Measurements from ENCODE around the gene JUND. TPM values are rescaled to one million over a fixed set of nuclear protein-coding genes. Genes with fewer than 3 reads are reported as not detected.

The JUND gene
- total and polyA plus RNA-seq, 2 experiments from 2014 or later: 40.0 to 181 TPM

DNA sequence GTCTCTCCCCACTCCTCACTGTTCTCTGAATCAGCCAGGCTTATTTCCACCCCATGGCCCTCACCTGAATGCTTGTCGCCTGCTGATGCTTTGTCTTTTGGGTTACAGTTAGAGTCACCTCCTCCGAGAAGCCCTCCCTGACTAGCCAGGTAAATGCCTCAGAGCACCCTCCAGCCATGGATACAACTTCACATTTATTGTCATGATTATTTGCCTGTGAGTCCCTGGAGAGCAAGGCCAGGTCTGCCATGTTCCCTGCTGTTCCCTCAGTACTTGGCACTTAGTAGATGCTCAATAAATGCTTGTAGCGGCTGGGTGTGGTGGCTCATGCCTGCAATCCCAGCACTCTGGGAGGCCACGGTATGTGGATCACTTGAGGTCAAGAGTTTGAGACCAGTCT, 51.5 kb downstream of the JUND start:
- H3K27me3 ChIP-seq (ENCODE audit: insufficient read depth): peaks cover 25% of the 10 kb centered on the region
- no peak overlapping the region for H2AFZ ChIP-seq
- DNase-seq (ENCODE audit: low spot score) (no peak), ATAC-seq (no peak)
- Mint-ChIP-seq H3K27ac (no peak overlapping the region), H3K36me3 (ENCODE audit: low read depth) (no peaks in the 10 kb centered on the region; the same call in 1 of the 3 replicates), H3K4me1 (peaks cover 47% of the 10 kb centered on the region), H3K27me3 (ENCODE audit: insufficient read depth, low read depth, poor library complexity) (peaks cover 43% of the 10 kb centered on the region), H3K9me3 (no peaks in the 10 kb centered on the region; the same call in 1 of the 3 replicates), H3K4me3 (no peak overlapping the region)
- no peaks in the 10 kb centered on the region for H4K20me1 ChIP-seq (replicated peaks; ENCODE audit: insufficient read depth)
- H3F3A ChIP-seq (replicated peaks; ENCODE audit: low read depth): peaks cover 49% of the 10 kb centered on the region
- H3K27ac ChIP-seq (ENCODE audit: low read depth): no peak overlapping the region
- no peak overlapping the region for H3K4me2 ChIP-seq
- H3K4me3 ChIP-seq: no peak overlapping the region
- TF ChIP-seq NANOG (IDR thresholded peaks at IDR 0.05; ENCODE audit: borderline replicate concordance) (no peak), JUNB (IDR thresholded peaks at IDR 0.05; ENCODE audit: unreplicated experiment) (no peak), EZH2 (IDR thresholded peaks at IDR 0.05; ENCODE audit: low read depth, unreplicated experiment) (no peak), REST (IDR thresholded peaks at IDR 0.05; ENCODE audit: unreplicated experiment) (no peak)
- H3K79me2 ChIP-seq (replicated peaks; ENCODE audit: insufficient read depth): no peaks in the 10 kb centered on the region
- H3K4me1 ChIP-seq (ENCODE audit: insufficient read depth): peaks cover 29% of the 10 kb centered on the region
- no peaks in the 10 kb centered on the region for H3K36me3 ChIP-seq (ENCODE audit: insufficient read depth)
- no peaks in the 10 kb centered on the region for H3K9me2 ChIP-seq (ENCODE audit: insufficient read depth)

Small RNAs within 50 kb of the gene (microRNA-seq; reads per million reads assigned to microRNA genes)
- gene MIR3188: not detected

Small RNAs within 50 kb of the gene (small RNA-seq; reads per million reads assigned to genes)
- not detected for gene MIR3188 (ENCODE audit: low replicate concordance)
- not detected for gene RPL39P38 (ENCODE audit: low replicate concordance)

Other genes starting within 250 kb of the JUND start
- not detected in 2 replicates for gene IL12RB1, start 194.7 kb downstream of the JUND start, total RNA-seq (2014; rRNA removed; shearing (Covaris generic))
- not detected in 2 replicates for gene IL12RB1, start 194.7 kb downstream of the JUND start, polyA plus RNA-seq (2016; fragmentation: Nextera tagmentation; extraction: Ambion mirVana)
- 8.8 and 9.9 TPM in 2 replicates for gene MAST3, start 183.8 kb downstream of the JUND start, total RNA-seq (2014; rRNA removed; shearing (Covaris generic))
- 5.6 and 6.3 TPM in 2 replicates for gene MAST3, start 183.8 kb downstream of the JUND start, polyA plus RNA-seq (2016; fragmentation: Nextera tagmentation; extraction: Ambion mirVana)
- 37.1 and 66.6 TPM in 2 replicates for gene PIK3R2, start 128.5 kb downstream of the JUND start, total RNA-seq (2014; rRNA removed; shearing (Covaris generic))
- 8.5 and 9.8 TPM in 2 replicates for gene PIK3R2, start 128.5 kb downstream of the JUND start, polyA plus RNA-seq (2016; fragmentation: Nextera tagmentation; extraction: Ambion mirVana)
- gene IFI30, start 107.8 kb downstream of the JUND start, total RNA-seq (2014; rRNA removed; shearing (Covaris generic)): 17.1 and 27.4 TPM in 2 replicates
- 31.9 and 34.4 TPM in 2 replicates for gene IFI30, start 107.8 kb downstream of the JUND start, polyA plus RNA-seq (2016; fragmentation: Nextera tagmentation; extraction: Ambion mirVana)
- 41.9 and 81.3 TPM in 2 replicates for gene MPV17L2, start 88.4 kb downstream of the JUND start, total RNA-seq (2014; rRNA removed; shearing (Covaris generic))
- gene MPV17L2, start 88.4 kb downstream of the JUND start, polyA plus RNA-seq (2016; fragmentation: Nextera tagmentation; extraction: Ambion mirVana): 38.7 and 40.2 TPM in 2 replicates
- 9.7 and 11.6 TPM in 2 replicates for gene RAB3A, start 77.6 kb downstream of the JUND start, total RNA-seq (2014; rRNA removed; shearing (Covaris generic))
- 20.3 and 24.1 TPM in 2 replicates for gene RAB3A, start 77.6 kb downstream of the JUND start, polyA plus RNA-seq (2016; fragmentation: Nextera tagmentation; extraction: Ambion mirVana)
- 3.6 and 7.1 TPM in 2 replicates for gene PDE4C, start 55.2 kb downstream of the JUND start, total RNA-seq (2014; rRNA removed; shearing (Covaris generic))
- gene PDE4C, start 55.2 kb downstream of the JUND start, polyA plus RNA-seq (2016; fragmentation: Nextera tagmentation; extraction: Ambion mirVana): 1.6 and 2.5 TPM in 2 replicates
- gene IQCN, start 7.2 kb downstream of the JUND start, total RNA-seq (2014; rRNA removed; shearing (Covaris generic)): 0.35 and 0.89 TPM in 2 replicates
- gene IQCN, start 7.2 kb downstream of the JUND start, polyA plus RNA-seq (2016; fragmentation: Nextera tagmentation; extraction: Ambion mirVana): 0.10 TPM in 1 of 2 replicates, not detected in the other
- 511 and 591 TPM in 2 replicates for gene LSM4, start 41.5 kb upstream of the JUND start, total RNA-seq (2014; rRNA removed; shearing (Covaris generic))
- 637 and 641 TPM in 2 replicates for gene LSM4, start 41.5 kb upstream of the JUND start, polyA plus RNA-seq (2016; fragmentation: Nextera tagmentation; extraction: Ambion mirVana)
- gene PGPEP1, start 59.0 kb upstream of the JUND start, total RNA-seq (2014; rRNA removed; shearing (Covaris generic)): 18.9 and 27.6 TPM in 2 replicates
- gene PGPEP1, start 59.0 kb upstream of the JUND start, polyA plus RNA-seq (2016; fragmentation: Nextera tagmentation; extraction: Ambion mirVana): 15.5 and 19.4 TPM in 2 replicates
- gene GDF15, start 104.5 kb upstream of the JUND start, total RNA-seq (2014; rRNA removed; shearing (Covaris generic)): 15.7 and 19.8 TPM in 2 replicates
- 12.6 and 18.3 TPM in 2 replicates for gene GDF15, start 104.5 kb upstream of the JUND start, polyA plus RNA-seq (2016; fragmentation: Nextera tagmentation; extraction: Ambion mirVana)
- gene LRRC25, start 116.0 kb upstream of the JUND start, total RNA-seq (2014; rRNA removed; shearing (Covaris generic)): 0.17 TPM in 1 of 2 replicates, not detected in the other
- 0.14 and 0.24 TPM in 2 replicates for gene LRRC25, start 116.0 kb upstream of the JUND start, polyA plus RNA-seq (2016; fragmentation: Nextera tagmentation; extraction: Ambion mirVana)
- gene SSBP4, start 137.8 kb upstream of the JUND start, total RNA-seq (2014; rRNA removed; shearing (Covaris generic)): 42.8 and 44.4 TPM in 2 replicates
- 47.9 and 52.0 TPM in 2 replicates for gene SSBP4, start 137.8 kb upstream of the JUND start, polyA plus RNA-seq (2016; fragmentation: Nextera tagmentation; extraction: Ambion mirVana)
- 199 and 208 TPM in 2 replicates for gene ISYNA1, start 156.5 kb upstream of the JUND start, total RNA-seq (2014; rRNA removed; shearing (Covaris generic))
- gene ISYNA1, start 156.5 kb upstream of the JUND start, polyA plus RNA-seq (2016; fragmentation: Nextera tagmentation; extraction: Ambion mirVana): 191 and 217 TPM in 2 replicates
- 16.2 and 20.1 TPM in 2 replicates for gene ELL, start 240.4 kb upstream of the JUND start, total RNA-seq (2014; rRNA removed; shearing (Covaris generic))
- gene ELL, start 240.4 kb upstream of the JUND start, polyA plus RNA-seq (2016; fragmentation: Nextera tagmentation; extraction: Ambion mirVana): 9.1 and 11.3 TPM in 2 replicates